Measurements from ENCODE around the gene PSTK. TPM values are rescaled to one million over a fixed set of nuclear protein-coding genes. Genes with fewer than 3 reads are reported as not detected.

The PSTK gene
- total and polyA plus RNA-seq, 2 of the 13 experiments (the other 11 are each of a cell fraction or from before 2014, with no cell fraction given) = 8.2 to 9.3 TPM

GRCh38 chr10:122992031-122992585 is 11.9 kb downstream of the PSTK start:
- CTCF ChIA-PET (ENCODE audit: low intra/inter-chr PET ratio, low total read pairs) = no interaction called here
- Histone ChIP-seq H3K9ac (ENCODE audit: insufficient read depth, low read depth, low read length) (no peak overlapping the region), H3K4me2 (ENCODE audit: low read depth, low read length) (no peak overlapping the region), H4K20me1 (ENCODE audit: insufficient read depth, low read length) (no peaks in the 10 kb centered on the region), H3K9me3 (ENCODE audit: low read length) (no peaks in the 10 kb centered on the region), H3K36me3 (replicated peaks in 1 of 2; ENCODE audit: control insufficient read depth in 1 of 2, insufficient read depth in 2 of 2, low read length in 2 of 2) (peaks cover 15 to 35% of the 10 kb centered on the region in 2 experiments), H3K4me1 (ENCODE audit: insufficient read depth, low read length) (no peaks in the 10 kb centered on the region), H3K27ac (ENCODE audit: extremely low read length, insufficient read depth, low read length) (no peak overlapping the region), H2AFZ (ENCODE audit: low read length) (no peak overlapping the region), H3K79me2 (ENCODE audit: insufficient read depth, low read length) (no peaks in the 10 kb centered on the region), H3K27me3 (ENCODE audit: control insufficient read depth in 1 of 2, insufficient read depth in 2 of 2, low read length in 2 of 2) (no peaks in the 10 kb centered on the region), H3K4me3 (replicated peaks in 1 of 3; ENCODE audit: insufficient read depth in 1 of 3, low read depth in 2 of 3, low read length in 3 of 3) (no peak overlapping the region)
- TF ChIP-seq, protein P1, sequence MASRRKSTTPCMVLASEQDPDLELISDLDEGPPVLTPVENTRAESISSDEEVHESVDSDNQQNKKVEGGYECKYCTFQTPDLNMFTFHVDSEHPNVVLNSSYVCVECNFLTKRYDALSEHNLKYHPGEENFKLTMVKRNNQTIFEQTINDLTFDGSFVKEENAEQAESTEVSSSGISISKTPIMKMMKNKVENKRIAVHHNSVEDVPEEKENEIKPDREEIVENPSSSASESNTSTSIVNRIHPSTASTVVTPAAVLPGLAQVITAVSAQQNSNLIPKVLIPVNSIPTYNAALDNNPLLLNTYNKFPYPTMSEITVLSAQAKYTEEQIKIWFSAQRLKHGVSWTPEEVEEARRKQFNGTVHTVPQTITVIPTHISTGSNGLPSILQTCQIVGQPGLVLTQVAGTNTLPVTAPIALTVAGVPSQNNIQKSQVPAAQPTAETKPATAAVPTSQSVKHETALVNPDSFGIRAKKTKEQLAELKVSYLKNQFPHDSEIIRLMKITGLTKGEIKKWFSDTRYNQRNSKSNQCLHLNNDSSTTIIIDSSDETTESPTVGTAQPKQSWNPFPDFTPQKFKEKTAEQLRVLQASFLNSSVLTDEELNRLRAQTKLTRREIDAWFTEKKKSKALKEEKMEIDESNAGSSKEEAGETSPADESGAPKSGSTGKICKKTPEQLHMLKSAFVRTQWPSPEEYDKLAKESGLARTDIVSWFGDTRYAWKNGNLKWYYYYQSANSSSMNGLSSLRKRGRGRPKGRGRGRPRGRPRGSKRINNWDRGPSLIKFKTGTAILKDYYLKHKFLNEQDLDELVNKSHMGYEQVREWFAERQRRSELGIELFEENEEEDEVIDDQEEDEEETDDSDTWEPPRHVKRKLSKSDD (CRISPR knock-in tag; IDR thresholded peaks at IDR 0.05; ENCODE audit: low read depth) = no peak
- peak; percentile 23; the same call in 1 of the 2 replicates for TF ChIP-seq CEBPB (IDR thresholded peaks at IDR 0.05; ENCODE audit: borderline replicate concordance, low read depth, low read length)
- BruUV-seq (replicated peaks) = no TSS peak
- FAIRE-seq (no peak), ATAC-seq (no peak), DNase-seq (ENCODE audit: low spot score) (no peak)
- intact Hi-C loops (cut with micrococcal nuclease; ENCODE audit: unreplicated experiment) (no loop called here), in situ Hi-C loops (cut with HindIII; ENCODE audit: extremely low pct_ligation_motif_present, low pct_unique_long_range_greater_than_20kb) (no loop called here)
- POLR2A ChIA-PET = no interaction called here
- 92% methylated on average over 1 of the region's 1 CpG for WGBS (ENCODE audit: low lambda C conversion rate)

- in situ Hi-C loops (cut with HindIII; ENCODE audit: extremely low pct_ligation_motif_present, low pct_unique_long_range_greater_than_20kb) = no loop called here
- no peaks in the 10 kb centered on the region for H3K27me3 ChIP-seq (ENCODE audit: control insufficient read depth in 1 of 2, insufficient read depth in 2 of 2, low read length in 2 of 2)
- H3K36me3 ChIP-seq (replicated peaks in 1 of 2; ENCODE audit: control insufficient read depth in 1 of 2, insufficient read depth in 2 of 2, low read length in 2 of 2) = peaks cover 19 to 45% of the 10 kb centered on the region in 2 experiments
- ChIA-PET POLR2A (no interaction called here), CTCF (ENCODE audit: low intra/inter-chr PET ratio, low total read pairs) (no interaction called here)
- DNase-seq (ENCODE audit: low spot score) (no peak), FAIRE-seq (no peak), ATAC-seq (no peak)
- no peak overlapping the region for H3K4me3 ChIP-seq (replicated peaks in 1 of 3; ENCODE audit: insufficient read depth in 1 of 3, low read depth in 2 of 3, low read length in 3 of 3)
- peaks cover 5% of the 10 kb centered on the region; the same call in 1 of the 2 replicates for H4K20me1 ChIP-seq (ENCODE audit: insufficient read depth, low read length)
- H3K9me3 ChIP-seq (ENCODE audit: low read length) = no peaks in the 10 kb centered on the region
- no peaks in the 10 kb centered on the region for H3K4me1 ChIP-seq (ENCODE audit: insufficient read depth, low read length)
- 94% methylated on average over 6 of the region's 6 CpGs for WGBS (ENCODE audit: low lambda C conversion rate)
- intact Hi-C loops (cut with micrococcal nuclease; ENCODE audit: unreplicated experiment) = no loop called here
- H2AFZ ChIP-seq (ENCODE audit: low read length) = no peak overlapping the region
- H3K79me2 ChIP-seq (ENCODE audit: insufficient read depth, low read length) = peaks cover 8% of the 10 kb centered on the region
- no peak overlapping the region for H3K4me2 ChIP-seq (ENCODE audit: low read depth, low read length)
- BruUV-seq (replicated peaks) = no TSS peak
- H3K27ac ChIP-seq (ENCODE audit: extremely low read length, insufficient read depth, low read length) = no peak overlapping the region
- no peak overlapping the region for H3K9ac ChIP-seq (ENCODE audit: insufficient read depth, low read depth, low read length)
- TF ChIP-seq ZNF746 (CRISPR knock-in tag; IDR thresholded peaks at IDR 0.05) (no peak), MAFF (IDR thresholded peaks at IDR 0.05; ENCODE audit: low read depth, low read length) (peak; percentile 85), ZNF343 (CRISPR knock-in tag; IDR thresholded peaks at IDR 0.05) (no peak), ZSCAN30 (CRISPR knock-in tag; IDR thresholded peaks at IDR 0.05) (no peak), ZNF83 (CRISPR knock-in tag; IDR thresholded peaks at IDR 0.05; ENCODE audit: borderline replicate concordance) (no peak), MAFK (conservative IDR thresholded peaks at IDR 0.05 in 1 of 2, IDR thresholded peaks at IDR 0.05 in 1 of 2; ENCODE audit: low read length in 2 of 2) (peak; percentile 86 to 92), POLR2AphosphoS2 (IDR thresholded peaks at IDR 0.05; ENCODE audit: low read depth, low read length) (0 out of 2 replicates have a peak, but pooled peaks have one; percentile 30), RBM22 (optimal IDR thresholded peaks at IDR 0.05; ENCODE audit: low read length) (peak; percentile 39), HMGA1 (CRISPR knock-in tag; conservative IDR thresholded peaks at IDR 0.05) (no peak)
Observed at GRCh38 chr10:122993797-122994336, 13.7 kb downstream of the PSTK start.
